Activated naive CD4-positive, alpha-beta T cell treated with anti-CD3 and anti-CD28 coated beads, Interleukin-2, amount 10 ng/mL, durations not matched to agents 7 days and 5 days (primary cell): ENCODE measurements around the gene PSMD8.
A peak's percentile ranks its signal among the peaks of the same experiment; 100 is the strongest.
"Not testable (repeated sequence)": the region's sequence is repeated elsewhere in the genome, so short reads cannot be mapped to it uniquely, and the experiment has no call there.

Source experiments
- CTCF ChIA-PET: fragments of 350-600 bp; sonication (Branson Sonifier 250); formaldehyde crosslinking; loops from one replicate; lab custom pipeline; 2021; ENCODE audit warnings: antibody characterized with exemption; lab: Charles Lee
- DNase-seq: peaks from one replicate; pipeline ENCODE4 v3.0.0-alpha.2; 2020
- H3K27ac Mint-ChIP-seq: one replicate; pipeline ENCODE4 v1.8.0; 2021; ENCODE audit warnings: mild to moderate bottlenecking, moderate library complexity, mixed read lengths
- H3K27me3 Mint-ChIP-seq: one replicate; pipeline ENCODE4 v1.8.0; 2021; ENCODE audit warnings: mild to moderate bottlenecking, mixed read lengths
- H3K36me3 Mint-ChIP-seq: one replicate; pipeline ENCODE4 v1.8.0; 2021; ENCODE audit warnings: mixed read lengths
- H3K4me1 Mint-ChIP-seq: one replicate; pipeline ENCODE4 v1.8.0; 2021; ENCODE audit warnings: mixed read lengths
- H3K4me3 Mint-ChIP-seq: one replicate; pipeline ENCODE4 v1.8.0; 2021; ENCODE audit warnings: mild to moderate bottlenecking, moderate library complexity, mixed read lengths
- H3K9me3 Mint-ChIP-seq: one replicate; pipeline ENCODE4 v1.8.0; 2021; ENCODE audit warnings: mixed read lengths

Gene PSMD8

DNA sequence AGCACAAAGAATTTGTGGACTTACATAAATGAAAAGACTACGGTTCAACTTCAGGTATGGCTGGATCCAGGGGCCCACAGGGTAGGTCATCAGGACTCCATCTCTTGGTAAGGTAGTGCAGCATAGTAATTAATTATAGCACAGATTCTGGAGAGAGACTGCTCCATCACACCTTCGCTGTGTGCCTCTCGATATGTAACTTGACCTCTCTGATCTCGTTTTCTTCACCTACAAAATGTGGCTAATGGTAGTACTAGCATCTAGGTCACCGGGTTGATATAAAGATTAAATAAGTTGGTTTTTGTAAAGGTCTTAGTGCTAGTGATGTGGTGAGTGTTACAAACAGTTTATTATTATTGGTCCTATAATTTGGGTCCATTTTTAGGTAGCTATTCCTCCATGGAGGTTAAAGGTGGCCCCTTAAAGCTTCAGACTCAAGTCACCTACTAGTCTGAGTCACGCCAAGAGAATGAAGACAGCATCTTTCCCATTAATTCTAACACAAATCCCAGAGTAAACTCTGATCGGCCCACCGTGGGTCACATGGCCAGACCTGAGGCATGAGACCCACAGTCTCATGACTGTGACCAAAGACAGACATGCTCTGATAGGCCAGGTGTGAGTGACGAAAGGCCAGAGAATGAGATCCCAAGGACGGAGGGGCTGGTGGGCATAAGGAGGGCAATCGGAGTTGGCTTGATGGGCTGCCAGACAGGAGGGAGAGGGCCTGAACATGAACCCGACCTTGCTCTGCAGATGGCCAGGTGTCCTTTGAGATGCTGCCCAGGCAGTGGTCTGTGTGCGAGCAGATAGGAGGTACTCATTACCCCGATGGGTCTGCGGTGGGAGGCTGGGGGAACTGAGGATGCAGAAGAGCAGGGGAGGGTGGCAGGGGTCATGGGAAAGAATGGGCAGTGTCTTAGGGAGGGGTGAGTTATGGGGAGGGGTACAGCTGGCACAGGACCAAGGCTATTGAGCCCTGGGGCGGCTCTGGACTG, 18.3 kb upstream of the PSMD8 start:
- Mint-ChIP-seq H3K36me3 (no peaks in the 10 kb centered on the region), H3K27me3 (peaks cover 78% of the 10 kb centered on the region), H3K27ac (no peak overlapping the region), H3K9me3 (no peaks in the 10 kb centered on the region), H3K4me3 (no peak overlapping the region), H3K4me1 (peaks cover 5% of the 10 kb centered on the region)
- CTCF ChIA-PET = interaction anchor here (0.5 kb wide), 1 partner anchor 114 kb away, joined by 3 read pairs; no protein-coding TSS in a partner anchor
- DNase-seq = no peak

DNA sequence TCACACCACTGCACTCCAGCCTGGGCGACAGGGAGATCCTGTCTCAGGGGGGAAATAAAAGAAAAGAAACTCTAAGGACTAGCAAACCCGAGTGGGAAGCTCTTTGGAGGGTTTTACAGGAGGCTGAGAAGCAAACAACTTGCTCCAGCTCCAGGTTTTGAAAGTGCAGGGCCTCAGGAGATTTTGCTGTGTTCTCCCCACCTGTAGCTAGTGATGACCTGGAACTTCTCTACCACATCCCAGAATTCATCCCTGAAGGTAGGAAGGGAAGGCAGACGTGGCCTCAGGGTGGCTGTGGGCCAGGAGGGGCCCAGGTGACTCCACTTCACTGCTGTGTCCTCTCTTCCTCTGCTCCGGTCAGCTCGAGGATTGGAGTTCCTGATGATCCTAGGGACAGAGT, 16.3 kb upstream of the PSMD8 start:
- Mint-ChIP-seq H3K4me1 (peaks cover 21% of the 10 kb centered on the region), H3K36me3 (no peaks in the 10 kb centered on the region), H3K27ac (no peak overlapping the region), H3K9me3 (no peaks in the 10 kb centered on the region), H3K4me3 (no peak overlapping the region), H3K27me3 (peaks cover 81% of the 10 kb centered on the region)
- CTCF ChIA-PET = interaction anchor here (0.9 kb wide), 1 partner anchor 16 kb away, joined by 3 read pairs; the partner anchor contains the start of gene PSMD8
- no peak for DNase-seq

DNA sequence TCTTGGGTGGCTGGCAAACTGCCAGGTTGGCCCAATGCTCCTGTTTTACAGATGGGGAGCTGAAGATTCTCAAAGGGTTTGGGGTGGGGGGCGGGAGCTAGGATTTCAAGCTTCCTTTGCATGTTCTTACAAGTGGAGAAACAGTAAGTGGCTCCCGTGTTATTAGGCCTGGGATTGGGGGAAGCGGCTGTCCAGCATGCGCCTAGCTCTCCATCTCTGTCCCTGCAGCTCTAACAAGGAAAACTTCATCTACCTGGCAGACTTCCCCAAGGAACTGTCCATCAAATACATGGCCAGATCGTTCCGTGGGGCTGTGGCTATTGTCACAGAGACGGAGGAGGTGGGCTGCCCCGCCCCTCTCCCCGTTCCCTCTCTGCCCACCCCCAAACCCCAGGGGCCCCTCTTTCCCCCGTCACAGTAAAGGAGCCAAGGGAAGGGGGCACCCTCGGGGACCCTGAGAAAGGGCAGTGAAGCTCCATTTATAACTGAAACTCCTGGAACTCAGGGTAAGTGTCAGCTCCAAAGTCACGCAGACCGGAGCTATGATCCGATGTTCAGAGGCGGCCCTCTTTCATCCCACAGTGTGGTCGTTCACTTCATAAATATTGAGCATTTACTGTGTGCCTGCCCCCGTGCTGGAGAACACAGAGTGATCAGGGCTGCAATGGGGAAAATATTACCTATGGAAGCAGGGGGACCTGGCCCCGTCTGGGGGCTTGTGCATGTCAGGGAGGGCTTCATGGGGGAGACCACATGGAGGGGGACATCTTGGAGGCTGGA, 14.9 kb upstream of the PSMD8 start:
- Mint-ChIP-seq H3K27ac (no peak overlapping the region), H3K4me3 (peak overlapping the region; percentile 36), H3K36me3 (no peaks in the 10 kb centered on the region), H3K4me1 (peaks cover 25% of the 10 kb centered on the region), H3K27me3 (peaks cover 77% of the 10 kb centered on the region), H3K9me3 (no peaks in the 10 kb centered on the region)
- CTCF ChIA-PET = interaction anchor here (1.1 kb wide), 1 partner anchor 15 kb away, joined by 4 read pairs; the partner anchor contains the start of gene PSMD8
- DNase-seq = no peak

DNA sequence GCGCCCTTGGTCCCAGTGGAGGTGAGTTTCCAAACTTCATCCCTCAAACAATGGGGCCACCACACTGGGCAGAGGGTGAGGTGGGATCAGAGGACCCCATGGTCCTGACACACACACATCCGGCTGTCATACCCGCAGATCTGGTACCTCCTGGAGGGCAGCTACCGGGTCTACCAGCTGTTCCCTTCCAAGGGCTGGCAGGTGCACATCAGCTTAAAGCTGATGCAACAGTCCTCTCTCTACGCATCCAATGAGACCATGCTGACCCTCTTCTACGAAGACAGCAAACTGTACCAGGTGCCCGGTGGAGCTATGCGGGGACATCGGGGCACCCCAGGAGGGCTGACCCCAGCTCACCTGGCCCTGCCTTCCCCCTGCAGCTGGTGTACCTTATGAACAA, 14.0 kb upstream of the PSMD8 start:
- H3K27ac Mint-ChIP-seq = no peak overlapping the region
- CTCF ChIA-PET = interaction anchor here (0.7 to 1.5 kb wide), 2 partner anchors 10 to 42 kb away, joined by 3 read pairs; partner anchors contain the start of gene FAM98C
- H3K36me3 Mint-ChIP-seq = no peaks in the 10 kb centered on the region
- no peak for DNase-seq
- H3K27me3 Mint-ChIP-seq = peaks cover 79% of the 10 kb centered on the region
- peak overlapping the region; percentile 82 for H3K4me3 Mint-ChIP-seq
- no peaks in the 10 kb centered on the region for H3K9me3 Mint-ChIP-seq
- peaks cover 25% of the 10 kb centered on the region for H3K4me1 Mint-ChIP-seq

DNA sequence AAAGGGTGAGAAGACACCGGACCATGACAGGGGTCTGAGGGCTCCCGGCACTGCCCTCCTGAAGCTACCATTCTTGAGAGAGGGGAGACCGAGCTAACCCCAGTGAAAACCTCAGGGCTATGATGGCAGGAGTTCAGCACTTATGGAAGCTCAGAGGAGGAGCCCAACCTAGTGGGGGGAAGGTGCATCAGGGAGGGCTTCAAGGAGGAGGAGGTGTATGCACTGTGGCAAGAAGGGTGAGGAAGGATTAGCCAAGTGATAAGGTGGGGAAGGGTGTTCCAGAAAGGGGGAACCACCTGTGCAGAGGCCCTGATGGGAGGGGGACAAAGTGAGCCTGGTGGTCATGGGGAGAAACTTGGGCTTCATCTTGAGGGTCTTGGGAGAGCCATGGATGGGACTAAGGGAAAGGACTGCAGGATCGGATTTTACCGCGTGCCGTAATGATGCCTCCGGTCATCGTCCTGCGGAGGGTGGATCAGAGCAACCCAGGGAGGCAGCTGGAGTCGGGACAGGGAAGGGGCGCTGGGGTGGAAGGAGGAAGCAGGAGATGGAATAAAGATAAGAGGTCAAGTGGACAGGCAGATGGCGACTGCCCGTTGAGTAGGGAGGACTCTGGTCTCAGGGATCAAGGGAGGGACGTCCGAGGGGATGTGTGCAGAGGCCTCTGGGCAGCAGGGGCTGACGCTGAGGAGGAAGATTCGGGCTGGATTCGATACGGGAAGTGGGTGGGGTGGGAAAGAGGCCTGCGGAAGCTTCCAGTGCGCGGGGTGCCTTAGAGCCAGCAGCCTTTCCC, 13.3 kb upstream of the PSMD8 start:
- Mint-ChIP-seq H3K36me3 (no peaks in the 10 kb centered on the region), H3K27ac (no peak overlapping the region), H3K9me3 (no peaks in the 10 kb centered on the region), H3K27me3 (peaks cover 83% of the 10 kb centered on the region), H3K4me3 (peak overlapping the region; percentile 82), H3K4me1 (peaks cover 25% of the 10 kb centered on the region)
- CTCF ChIA-PET = interaction anchor here (0.7 to 1.5 kb wide), 3 partner anchors 10 to 42 kb away, joined by 3 read pairs; partner anchors contain the start of genes FAM98C and PSMD8
- DNase-seq = no peak

DNA sequence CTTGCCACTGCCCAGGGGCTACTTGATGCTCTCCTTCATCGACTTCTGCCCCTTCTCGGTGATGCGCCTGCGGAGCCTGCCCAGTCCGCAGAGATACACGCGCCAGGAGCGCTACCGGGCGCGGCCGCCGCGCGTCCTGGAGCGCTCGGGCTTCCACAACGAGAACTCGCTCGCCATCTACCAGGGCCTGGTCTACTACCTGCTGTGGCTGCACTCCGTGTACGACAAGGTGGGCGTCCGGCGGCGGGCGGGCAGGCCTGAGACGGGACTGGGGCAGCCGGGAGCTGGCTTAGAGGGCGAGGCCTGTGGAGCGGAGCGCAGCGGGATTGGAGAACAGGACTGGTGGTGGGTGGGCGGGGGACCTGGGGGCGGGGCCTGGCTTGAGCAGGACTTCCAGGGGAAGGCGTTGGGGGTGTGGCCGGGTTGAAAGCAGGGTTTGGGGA, 12.7 kb upstream of the PSMD8 start:
- H3K9me3 Mint-ChIP-seq = no peaks in the 10 kb centered on the region
- H3K4me1 Mint-ChIP-seq = peaks cover 25% of the 10 kb centered on the region
- CTCF ChIA-PET = interaction anchor here (1.5 kb wide), 1 partner anchor 41 kb away, joined by 3 read pairs; the partner anchor contains the start of gene FAM98C
- DNase-seq = peak; percentile 86
- peak overlapping the region; percentile 69 for H3K27ac Mint-ChIP-seq
- no peaks in the 10 kb centered on the region for H3K36me3 Mint-ChIP-seq
- peak overlapping the region; percentile 82 for H3K4me3 Mint-ChIP-seq
- H3K27me3 Mint-ChIP-seq = peaks cover 83% of the 10 kb centered on the region

DNA sequence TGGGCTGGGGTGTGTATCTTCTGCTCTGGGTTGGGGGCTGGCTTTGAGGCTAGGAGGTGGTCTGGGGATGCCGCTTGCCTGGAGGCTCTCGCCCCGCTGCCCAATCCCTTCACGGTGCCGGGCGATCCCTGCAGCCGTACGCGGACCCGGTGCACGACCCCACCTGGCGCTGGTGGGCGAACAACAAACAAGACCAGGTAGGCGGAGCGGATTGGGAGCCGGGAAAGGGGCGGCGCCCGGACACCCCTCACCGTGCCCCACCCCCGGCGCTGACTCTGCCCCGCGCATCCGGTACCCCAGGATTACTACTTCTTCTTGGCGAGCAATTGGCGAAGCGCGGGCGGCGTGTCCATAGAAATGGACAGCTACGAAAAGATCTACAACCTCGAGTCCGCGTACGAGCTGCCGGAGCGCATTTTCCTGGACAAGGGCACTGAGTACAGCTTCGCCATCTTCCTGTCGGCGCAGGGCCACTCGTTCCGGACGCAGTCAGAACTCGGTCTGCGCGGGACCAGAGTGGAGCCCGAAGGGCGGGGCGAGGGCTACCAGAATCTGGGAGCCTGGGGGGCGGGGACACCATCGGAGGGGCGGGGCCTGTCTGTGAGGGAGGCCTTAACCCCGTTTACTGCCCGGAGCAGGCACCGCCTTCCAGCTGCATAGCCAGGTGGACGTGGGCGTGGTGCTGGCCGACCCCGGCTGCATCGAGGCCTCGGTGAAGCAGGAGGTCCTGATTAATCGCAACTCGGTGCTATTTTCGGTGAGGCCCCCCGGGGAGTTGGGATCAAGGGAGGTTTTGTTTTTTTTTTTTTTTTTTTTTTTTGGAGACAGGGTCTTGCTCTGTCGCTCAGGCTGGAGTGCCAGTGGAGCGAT, 12.1 kb upstream of the PSMD8 start:
- DNase-seq = peak; percentile 95
- Mint-ChIP-seq H3K4me3 (peak overlapping the region; percentile 82), H3K9me3 (no peaks in the 10 kb centered on the region), H3K36me3 (no peaks in the 10 kb centered on the region), H3K27me3 (peaks cover 83% of the 10 kb centered on the region), H3K27ac (peak overlapping the region; percentile 74), H3K4me1 (peaks cover 25% of the 10 kb centered on the region)
- CTCF ChIA-PET = no interaction called here

DNA sequence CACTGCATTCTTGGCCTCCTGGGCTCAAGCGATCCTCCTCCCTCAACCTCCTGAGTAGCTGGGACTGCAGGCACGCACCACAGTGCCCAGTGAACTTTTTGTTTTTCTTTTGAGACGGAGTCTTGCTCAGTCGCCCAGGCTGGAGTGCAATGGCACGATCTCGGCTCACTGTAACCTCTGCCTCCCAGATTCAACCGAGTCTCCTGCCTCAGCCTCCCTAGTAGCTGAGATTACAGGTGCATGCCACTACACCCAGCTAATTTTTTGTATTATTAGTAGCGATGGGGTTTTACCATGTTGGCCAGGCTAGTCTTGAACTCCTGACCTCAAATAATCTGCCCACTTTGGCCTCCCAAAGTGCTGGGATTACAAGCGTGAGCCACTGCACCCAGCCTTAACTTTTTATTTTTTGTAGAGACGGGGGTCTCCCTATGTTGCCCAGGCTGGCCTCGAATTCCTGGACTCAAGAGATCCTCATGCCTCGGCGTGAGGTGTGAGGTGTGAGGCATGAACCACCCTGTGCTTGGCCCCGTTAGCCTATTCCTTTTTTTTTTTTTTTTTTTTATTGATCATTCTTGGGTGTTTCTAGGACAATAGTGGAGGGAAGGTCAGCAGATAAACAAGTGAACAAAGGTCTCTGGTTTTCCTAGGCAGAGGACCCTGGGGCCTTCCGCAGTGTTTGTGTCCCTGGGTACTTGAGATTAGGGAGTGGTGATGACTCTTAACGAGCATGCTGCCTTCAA, 11.3 kb upstream of the PSMD8 start:
- DNase-seq, H3K36me3 Mint-ChIP-seq, CTCF ChIA-PET, H3K9me3 Mint-ChIP-seq, H3K27ac Mint-ChIP-seq: not testable (repeated sequence)
- Mint-ChIP-seq H3K27me3 (peaks cover 83% of the 10 kb centered on the region), H3K4me3 (peak overlapping the region; percentile 82), H3K4me1 (peaks cover 25% of the 10 kb centered on the region)

DNA sequence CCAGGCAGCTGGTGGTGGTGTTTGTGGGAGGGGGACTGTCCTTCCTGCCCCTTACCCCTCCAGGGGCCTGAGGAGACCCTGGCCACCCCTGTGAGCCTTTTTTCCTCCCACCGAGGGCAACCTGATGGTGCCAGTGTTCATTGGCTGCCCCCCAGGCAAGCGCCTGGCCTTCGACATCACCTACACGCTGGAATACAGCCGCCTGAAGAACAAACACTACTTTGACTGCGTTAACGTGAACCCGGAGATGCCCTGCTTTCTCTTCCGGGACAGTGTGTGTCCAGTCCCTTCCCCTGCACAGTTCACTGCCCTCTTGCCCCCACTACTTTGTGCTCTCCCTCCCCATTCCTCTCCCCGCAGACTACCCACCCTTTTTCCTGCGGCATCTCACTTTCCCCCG, 7.3 kb upstream of the PSMD8 start:
- no peak for DNase-seq
- CTCF ChIA-PET = no interaction called here
- H3K27me3 Mint-ChIP-seq = peaks cover 66% of the 10 kb centered on the region
- no peak overlapping the region for H3K27ac Mint-ChIP-seq
- no peaks in the 10 kb centered on the region for H3K36me3 Mint-ChIP-seq
- H3K4me1 Mint-ChIP-seq = peaks cover 12% of the 10 kb centered on the region
- no peak overlapping the region for H3K4me3 Mint-ChIP-seq
- H3K9me3 Mint-ChIP-seq = no peaks in the 10 kb centered on the region

DNA sequence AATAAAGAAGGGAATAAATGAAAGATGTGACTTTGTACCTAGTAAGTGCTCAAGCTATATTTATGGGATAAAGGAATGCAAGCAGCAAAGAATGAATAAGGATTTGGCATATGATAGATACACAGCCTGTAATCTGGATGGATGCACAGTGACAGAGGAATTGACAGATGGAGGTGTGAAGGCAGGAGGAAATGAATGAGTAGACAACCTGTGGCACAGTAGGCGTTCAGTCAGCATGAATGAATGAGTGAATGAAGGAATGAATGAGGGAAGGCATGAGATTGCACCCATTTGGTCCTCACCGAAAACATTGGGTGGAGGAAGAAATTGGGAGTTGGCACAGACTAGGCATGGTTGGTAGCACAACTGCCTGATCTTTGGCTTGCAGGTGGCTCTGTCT, 4.8 kb upstream of the PSMD8 start:
- CTCF ChIA-PET = no interaction called here
- H3K4me1 Mint-ChIP-seq = peaks cover 4% of the 10 kb centered on the region

DNA sequence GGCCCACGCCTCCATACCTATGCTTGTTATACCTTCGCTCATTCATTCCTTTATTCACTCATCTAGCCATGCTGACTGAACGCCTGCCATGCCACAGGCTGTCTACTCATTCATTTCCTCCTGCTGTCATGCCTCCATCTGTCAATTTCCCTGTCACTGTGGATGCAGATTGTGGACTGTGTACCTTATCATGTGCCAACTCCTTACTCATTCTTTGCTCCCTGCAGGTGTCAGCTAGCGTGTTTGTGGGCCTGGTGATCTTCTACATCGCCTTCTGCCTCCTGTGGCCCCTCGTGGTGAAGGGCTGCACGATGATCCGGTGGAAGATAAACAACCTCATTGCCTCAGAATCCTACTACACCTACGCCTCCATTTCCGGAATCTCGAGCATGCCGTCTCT, 4.1 kb upstream of the PSMD8 start:
- Mint-ChIP-seq H3K9me3 (no peaks in the 10 kb centered on the region), H3K4me1 (peaks cover 11% of the 10 kb centered on the region), H3K4me3 (no peak overlapping the region), H3K36me3 (peaks cover 7% of the 10 kb centered on the region), H3K27ac (no peak overlapping the region), H3K27me3 (peaks cover 52% of the 10 kb centered on the region)
- CTCF ChIA-PET = interaction anchor here (0.8 kb wide), 1 partner anchor 10 kb away, joined by 3 read pairs; no protein-coding TSS in a partner anchor
- DNase-seq = no peak

More for the DNA sequence above, 4.8 kb upstream of the PSMD8 start:
- no peak for DNase-seq
- H3K27me3 Mint-ChIP-seq = peaks cover 59% of the 10 kb centered on the region
- no peak overlapping the region for H3K4me3 Mint-ChIP-seq
- H3K36me3 Mint-ChIP-seq = peaks cover under 1% of the 10 kb centered on the region
- H3K27ac Mint-ChIP-seq = no peak overlapping the region
- H3K9me3 Mint-ChIP-seq = no peaks in the 10 kb centered on the region

DNA sequence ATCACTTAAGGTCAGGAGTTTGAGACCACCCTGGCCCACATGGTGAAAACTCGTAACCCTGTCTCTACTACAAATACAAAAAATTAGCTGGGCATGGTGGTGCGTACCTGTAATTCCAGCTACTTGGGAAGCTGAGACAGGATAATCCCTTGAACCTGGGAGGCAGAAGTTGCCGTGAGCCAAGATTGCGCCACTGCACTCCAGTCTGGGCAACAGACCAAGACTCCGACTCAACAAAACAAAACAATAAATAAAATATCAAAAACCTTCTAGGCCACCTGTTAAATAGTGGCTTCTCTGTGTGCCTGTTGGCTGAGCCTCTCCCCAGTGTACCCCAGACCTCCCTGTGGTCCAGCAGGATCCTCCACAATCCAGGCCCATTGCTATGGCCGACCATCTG, 3.3 kb upstream of the PSMD8 start:
- DNase-seq = no peak
- no peaks in the 10 kb centered on the region for H3K9me3 Mint-ChIP-seq
- H3K4me1 Mint-ChIP-seq = peaks cover 19% of the 10 kb centered on the region
- H3K4me3 Mint-ChIP-seq = no peak overlapping the region
- peaks cover 46% of the 10 kb centered on the region for H3K27me3 Mint-ChIP-seq
- no peak overlapping the region for H3K27ac Mint-ChIP-seq
- CTCF ChIA-PET = interaction anchor here (0.8 kb wide), 1 partner anchor 11 kb away, joined by 3 read pairs; no protein-coding TSS in a partner anchor
- H3K36me3 Mint-ChIP-seq = peaks cover 10% of the 10 kb centered on the region
